Measurements from ENCODE around the gene SAMD9L. TPM values are rescaled to one million over a fixed set of nuclear protein-coding genes. Genes with fewer than 3 reads are reported as not detected.

SAMD9L gene
- polyA plus RNA-seq, 1 donor (not counting 4 experiments of a cell fraction or from before 2014, with no cell fraction given): 6.5 TPM

GRCh38 chr7:93175219-93175618 is 27.0 kb upstream of the SAMD9L start:
- H3K4me3 ChIP-seq (ENCODE audit: control insufficient read depth in 2 of 3, extremely low read depth in 1 of 3, insufficient read depth in 2 of 3, low read depth in 1 of 3, low read length in 3 of 3): no peak overlapping the region
- no peak for DNase-seq (ENCODE audit: low read depth, low spot score)
- H3K4me1 ChIP-seq (ENCODE audit: control insufficient read depth, extremely low read depth, insufficient read depth, low read length): no peaks in the 10 kb centered on the region
- no peaks in the 10 kb centered on the region for H3K36me3 ChIP-seq (ENCODE audit: control insufficient read depth in 2 of 2, extremely low read depth in 1 of 2, insufficient read depth in 2 of 2, low read length in 2 of 2)
- dilution Hi-C loops (cut with MboI; ENCODE audit: extremely low pct_ligation_motif_present, low sequenced_read_pairs): no loop called here
- peaks cover 3% of the 10 kb centered on the region for H3K27me3 ChIP-seq (ENCODE audit: control insufficient read depth, extremely low read depth, insufficient read depth, low read length)
- no peaks in the 10 kb centered on the region for H3K79me2 ChIP-seq (ENCODE audit: control insufficient read depth, insufficient read depth, low read length)
- no peak overlapping the region for H3K27ac ChIP-seq (ENCODE audit: control insufficient read depth, insufficient read depth, low read length)
- no peak for FAIRE-seq
- no peaks in the 10 kb centered on the region for H4K20me1 ChIP-seq (ENCODE audit: control insufficient read depth, extremely low read depth, insufficient read depth, low read length)
- H3K4me2 ChIP-seq (ENCODE audit: control insufficient read depth, extremely low read depth, insufficient read depth, low read depth, low read length): no peak overlapping the region
- no peak overlapping the region for H2AFZ ChIP-seq (ENCODE audit: control insufficient read depth, low read length)
- peaks cover 8% of the 10 kb centered on the region for H3K9me3 ChIP-seq (ENCODE audit: control insufficient read depth, low read depth, low read length)
- H3K9ac ChIP-seq (ENCODE audit: control insufficient read depth, extremely low read depth, insufficient read depth, low read length): no peak overlapping the region
- TF ChIP-seq, protein P1, sequence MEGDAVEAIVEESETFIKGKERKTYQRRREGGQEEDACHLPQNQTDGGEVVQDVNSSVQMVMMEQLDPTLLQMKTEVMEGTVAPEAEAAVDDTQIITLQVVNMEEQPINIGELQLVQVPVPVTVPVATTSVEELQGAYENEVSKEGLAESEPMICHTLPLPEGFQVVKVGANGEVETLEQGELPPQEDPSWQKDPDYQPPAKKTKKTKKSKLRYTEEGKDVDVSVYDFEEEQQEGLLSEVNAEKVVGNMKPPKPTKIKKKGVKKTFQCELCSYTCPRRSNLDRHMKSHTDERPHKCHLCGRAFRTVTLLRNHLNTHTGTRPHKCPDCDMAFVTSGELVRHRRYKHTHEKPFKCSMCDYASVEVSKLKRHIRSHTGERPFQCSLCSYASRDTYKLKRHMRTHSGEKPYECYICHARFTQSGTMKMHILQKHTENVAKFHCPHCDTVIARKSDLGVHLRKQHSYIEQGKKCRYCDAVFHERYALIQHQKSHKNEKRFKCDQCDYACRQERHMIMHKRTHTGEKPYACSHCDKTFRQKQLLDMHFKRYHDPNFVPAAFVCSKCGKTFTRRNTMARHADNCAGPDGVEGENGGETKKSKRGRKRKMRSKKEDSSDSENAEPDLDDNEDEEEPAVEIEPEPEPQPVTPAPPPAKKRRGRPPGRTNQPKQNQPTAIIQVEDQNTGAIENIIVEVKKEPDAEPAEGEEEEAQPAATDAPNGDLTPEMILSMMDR (optimal IDR thresholded peaks at IDR 0.05 in 1 of 3, IDR thresholded peaks at IDR 0.05 in 1 of 3, conservative IDR thresholded peaks at IDR 0.05 in 1 of 3; ENCODE audit: extremely low read depth in 1 of 3, insufficient read depth in 2 of 3, low read length in 3 of 3): peak in 1 of 3 experiments; percentile 10
- no peak for TF ChIP-seq EZH2 (IDR thresholded peaks at IDR 0.05; ENCODE audit: low read length)
- no peaks in the 10 kb centered on the region for H3K9me1 ChIP-seq (ENCODE audit: control insufficient read depth, extremely low read depth, insufficient read depth, low read length)

DNA sequence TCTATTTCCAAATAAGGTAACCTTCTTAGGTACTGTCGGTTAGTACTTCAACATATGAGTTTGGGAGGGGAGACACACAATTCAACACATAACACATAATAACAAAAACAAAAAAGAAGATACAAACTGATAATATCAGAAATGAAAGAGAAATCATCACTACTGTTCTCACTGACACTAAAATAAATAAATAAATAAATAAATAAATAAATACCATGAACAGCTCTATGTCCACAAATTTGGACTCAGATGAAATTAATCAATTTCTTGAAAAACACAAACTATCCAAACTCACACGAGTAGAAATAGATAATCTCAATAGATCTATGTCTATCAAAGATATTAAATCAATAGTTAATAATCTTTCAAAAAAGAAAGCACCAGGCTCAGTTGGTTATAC is 24.5 kb upstream of the SAMD9L start:
- no peak overlapping the region for H2AFZ ChIP-seq (ENCODE audit: control insufficient read depth, low read length)
- no peak for FAIRE-seq
- H3K27ac ChIP-seq (ENCODE audit: control insufficient read depth, insufficient read depth, low read length): no peak overlapping the region
- no peaks in the 10 kb centered on the region for H3K79me2 ChIP-seq (ENCODE audit: control insufficient read depth, insufficient read depth, low read length)
- H3K4me2 ChIP-seq (ENCODE audit: control insufficient read depth, extremely low read depth, insufficient read depth, low read depth, low read length): no peak overlapping the region
- H3K27me3 ChIP-seq (ENCODE audit: control insufficient read depth, extremely low read depth, insufficient read depth, low read length): peaks cover 3% of the 10 kb centered on the region
- H3K9me3 ChIP-seq (ENCODE audit: control insufficient read depth, low read depth, low read length): peaks cover 8% of the 10 kb centered on the region
- no peaks in the 10 kb centered on the region for H3K4me1 ChIP-seq (ENCODE audit: control insufficient read depth, extremely low read depth, insufficient read depth, low read length)
- no peaks in the 10 kb centered on the region for H4K20me1 ChIP-seq (ENCODE audit: control insufficient read depth, extremely low read depth, insufficient read depth, low read length)
- H3K9me1 ChIP-seq (ENCODE audit: control insufficient read depth, extremely low read depth, insufficient read depth, low read length): no peaks in the 10 kb centered on the region
- H3K4me3 ChIP-seq (ENCODE audit: control insufficient read depth in 2 of 3, extremely low read depth in 1 of 3, insufficient read depth in 2 of 3, low read depth in 1 of 3, low read length in 3 of 3): no peak overlapping the region
- dilution Hi-C loops (cut with MboI; ENCODE audit: extremely low pct_ligation_motif_present, low sequenced_read_pairs): no loop called here
- H3K9ac ChIP-seq (ENCODE audit: control insufficient read depth, extremely low read depth, insufficient read depth, low read length): no peak overlapping the region
- no peak for DNase-seq (ENCODE audit: low read depth, low spot score)
- H3K36me3 ChIP-seq (ENCODE audit: control insufficient read depth in 2 of 2, extremely low read depth in 1 of 2, insufficient read depth in 2 of 2, low read length in 2 of 2): no peaks in the 10 kb centered on the region
- TF ChIP-seq EZH2 (IDR thresholded peaks at IDR 0.05; ENCODE audit: low read length): no peak
- TF ChIP-seq, protein P1 (optimal IDR thresholded peaks at IDR 0.05 in 1 of 3, IDR thresholded peaks at IDR 0.05 in 1 of 3, conservative IDR thresholded peaks at IDR 0.05 in 1 of 3; ENCODE audit: extremely low read depth in 1 of 3, insufficient read depth in 2 of 3, low read length in 3 of 3): no peak
